Thyroid gland (tissue), 4 donors: ENCODE measurements around the gene RBM23.

Experiments used
- CTCF ChIP-seq, 6 experiments: fragments of 200-600 bp in 3 of 6; fragments of 450-650 bp in 3 of 6; sonication (generic) in 3 of 6; IDR thresholded peaks; one replicate each; pipeline ENCODE4 v1.5.1; 2016 to 2019; ENCODE audit warnings: antibody characterized with exemption in 6 of 6, mild to moderate bottlenecking in 2 of 6, inconsistent platforms in 1 of 6, moderate library complexity in 1 of 6
- POLR2A ChIP-seq, 2 donors: fragments of 450-650 bp; IDR thresholded peaks; one replicate each; pipeline ENCODE4 v1.6.1; 2017; ENCODE audit warnings: antibody characterized with exemption in 2 of 2, mild to moderate bottlenecking in 2 of 2, moderate library complexity in 1 of 2

- TF ChIP-seq POLR2A (IDR thresholded peaks at IDR 0.05): no peak
- TF ChIP-seq CTCF (IDR thresholded peaks at IDR 0.05): no peak
These were observed 2.9 kb downstream of the RBM23 start for GRCh38 chr14:22915886-22916521.
